Stimulated activated CD8-positive, alpha-beta memory T cell treated with anti-CD3 and anti-CD28 coated beads, Interleukin-12 subunit alpha, Interleukin-12 subunit beta, amount 100 ng/mL, for 4 hours (primary cell): ENCODE data around the gene ATIC.

Source experiments
- DNase-seq: peaks from one replicate; pipeline ENCODE4 v3.0.0-alpha.2; 2020; ENCODE audit warnings: low read depth

ATIC gene

DNA sequence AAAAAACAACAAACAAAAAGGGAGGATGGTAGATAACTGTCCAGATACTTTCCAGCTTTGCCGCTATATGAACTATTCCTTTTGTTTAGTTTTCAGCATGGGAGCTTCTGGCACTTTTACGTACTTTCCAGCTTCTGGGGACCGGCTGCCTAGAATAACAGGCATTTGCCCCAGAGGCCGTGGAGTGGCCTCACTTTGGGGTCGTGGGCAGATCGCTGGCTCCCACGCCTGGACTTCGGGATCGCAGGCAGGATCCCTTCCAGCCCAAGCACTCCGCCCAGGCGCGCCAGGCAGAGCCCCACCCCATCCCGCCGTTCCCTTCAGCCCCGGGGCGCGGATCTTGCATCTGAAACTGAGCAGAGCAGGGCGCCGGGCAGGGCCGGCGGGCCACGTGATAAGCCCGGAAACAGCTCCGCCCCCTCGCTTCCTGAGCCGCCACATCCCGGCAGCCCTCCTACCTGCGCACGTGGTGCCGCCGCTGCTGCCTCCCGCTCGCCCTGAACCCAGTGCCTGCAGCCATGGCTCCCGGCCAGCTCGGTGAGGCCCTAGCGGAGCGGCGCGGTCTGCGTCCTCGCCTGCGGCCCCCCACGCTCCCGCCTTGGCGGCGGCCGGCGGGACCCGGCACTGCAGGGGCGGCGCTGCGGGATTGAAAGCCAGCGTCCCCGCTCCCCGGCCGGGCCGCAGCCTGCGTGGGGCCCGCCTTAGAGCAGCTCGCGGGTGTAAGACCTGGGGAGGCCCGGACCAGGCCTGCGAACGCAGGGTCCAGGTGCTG lies at the start of gene ATIC:
ATIC (plus strand) TSS at position 435 of the 772 bp plus-strand sequence; CDS start at position 519, 84 bp downstream.
- peak; percentile 86 for DNase-seq

DNA sequence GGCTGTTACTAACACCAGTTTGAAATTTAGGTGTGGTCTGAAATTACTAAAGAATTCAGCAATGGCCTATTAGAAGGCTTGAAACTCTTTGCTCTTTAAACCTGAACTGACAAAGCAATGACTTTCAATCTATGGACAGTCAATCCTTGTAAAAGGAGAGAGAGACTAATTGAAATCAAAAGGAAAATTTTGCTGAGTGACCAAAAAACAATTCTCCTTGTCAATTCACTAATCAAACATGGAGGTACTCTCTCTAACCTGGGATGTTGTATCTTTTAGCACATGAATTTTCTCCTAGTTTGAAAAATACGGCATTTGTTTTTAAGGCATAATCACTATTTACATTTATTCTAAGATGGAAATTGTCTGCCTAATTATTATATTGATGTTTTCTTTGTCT lies 49.6 kb upstream of the ATIC start:
- no peak for DNase-seq

DNA sequence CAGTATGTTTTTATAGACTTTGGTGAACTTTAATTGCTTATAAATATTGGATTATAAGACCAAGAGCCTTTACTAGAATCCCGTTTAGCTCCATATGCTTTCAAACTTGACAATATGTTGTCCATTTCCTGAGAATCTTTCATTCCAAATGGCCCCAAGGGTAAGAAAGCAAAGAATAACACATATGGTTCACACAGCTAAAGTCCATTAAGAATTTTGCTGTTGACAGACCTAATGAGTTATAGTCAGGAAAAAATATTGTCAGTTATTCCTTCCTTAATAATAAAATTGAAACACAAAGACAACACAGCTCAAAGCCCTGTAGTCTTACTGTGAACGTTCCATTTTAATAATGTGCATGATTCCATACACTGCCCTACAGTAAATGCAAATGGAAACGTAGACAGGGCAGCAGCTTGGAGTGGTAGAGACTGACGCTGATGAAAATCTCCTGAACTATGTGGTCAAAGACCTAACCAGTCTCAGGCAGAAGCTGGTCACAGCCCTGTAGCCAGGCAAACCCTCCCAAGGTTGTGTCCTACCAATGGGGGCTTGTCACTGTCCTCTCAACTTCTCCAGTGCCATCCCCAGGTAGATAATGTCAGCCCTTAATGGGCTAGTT lies 49.0 kb upstream of the ATIC start:
- no peak for DNase-seq

DNA sequence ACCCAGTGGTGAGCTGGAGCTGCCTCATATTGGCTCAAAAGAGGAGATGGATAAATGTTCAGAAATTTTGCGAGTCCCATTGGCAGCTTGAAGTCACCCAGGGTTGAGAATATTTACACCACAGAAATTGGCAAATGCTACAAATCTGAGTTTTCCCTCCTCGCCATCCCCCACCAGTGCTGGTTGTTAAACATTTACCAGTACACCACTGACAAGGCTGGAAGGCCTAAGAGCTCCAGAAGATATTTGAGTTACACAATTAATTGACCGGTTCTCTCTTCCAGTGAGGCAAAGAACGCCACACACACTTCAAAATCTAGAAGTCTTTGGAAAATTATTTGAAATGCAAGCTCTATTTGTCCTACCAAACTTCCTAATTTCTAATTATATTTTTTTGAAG lies 47.5 kb upstream of the ATIC start:
- no peak for DNase-seq

DNA sequence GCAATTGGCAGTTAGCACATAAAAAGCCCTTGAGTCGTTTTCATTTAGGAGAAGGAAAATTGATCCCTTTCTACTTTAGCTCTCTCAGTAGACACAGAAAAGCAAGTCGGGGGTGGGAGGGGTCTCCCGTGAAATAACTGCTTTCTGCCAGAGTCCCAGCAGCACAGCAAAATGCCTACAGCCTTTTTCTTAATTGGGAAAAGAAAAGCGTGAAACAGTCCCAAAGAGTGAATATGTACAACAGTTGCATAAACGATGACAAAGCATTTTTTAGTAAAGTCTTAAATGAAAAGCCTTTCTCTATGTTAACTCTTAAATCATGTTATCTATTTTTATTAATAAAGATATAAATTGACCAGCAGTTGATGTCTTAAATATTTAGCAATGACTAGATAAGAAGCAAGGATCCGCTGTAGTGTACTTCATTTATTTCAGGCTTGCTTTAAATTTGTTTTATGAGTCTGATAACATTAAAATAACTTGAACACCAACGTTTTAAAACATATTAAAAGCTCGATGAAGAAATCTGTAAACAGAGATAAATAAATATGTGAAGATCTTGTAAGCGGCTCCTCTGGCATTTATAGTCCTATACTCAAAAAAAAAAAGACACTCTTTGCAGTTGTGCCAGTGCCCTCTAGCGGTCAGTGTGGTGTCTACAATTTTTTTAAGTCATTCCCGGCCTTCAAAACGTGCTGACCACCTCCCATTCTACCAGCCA lies 42.3 kb upstream of the ATIC start:
- peak; percentile 10 for DNase-seq

DNA sequence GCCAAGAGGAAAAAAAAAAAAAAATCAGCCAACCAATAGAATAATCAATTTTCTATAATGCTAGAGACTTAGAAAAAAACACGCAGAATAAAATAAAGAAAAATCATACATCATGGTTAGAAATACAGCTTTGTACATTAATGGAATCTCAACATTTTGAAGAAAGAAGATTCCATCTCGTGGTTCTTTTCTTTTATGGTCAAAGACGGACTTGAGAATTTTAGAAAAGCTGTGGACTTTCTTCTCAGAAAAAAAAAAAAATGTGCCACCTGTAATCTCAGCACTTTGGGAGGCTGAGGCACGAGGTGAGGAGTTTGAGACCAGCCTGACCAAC lies 41.8 kb upstream of the ATIC start:
- DNase-seq = no peak

DNA sequence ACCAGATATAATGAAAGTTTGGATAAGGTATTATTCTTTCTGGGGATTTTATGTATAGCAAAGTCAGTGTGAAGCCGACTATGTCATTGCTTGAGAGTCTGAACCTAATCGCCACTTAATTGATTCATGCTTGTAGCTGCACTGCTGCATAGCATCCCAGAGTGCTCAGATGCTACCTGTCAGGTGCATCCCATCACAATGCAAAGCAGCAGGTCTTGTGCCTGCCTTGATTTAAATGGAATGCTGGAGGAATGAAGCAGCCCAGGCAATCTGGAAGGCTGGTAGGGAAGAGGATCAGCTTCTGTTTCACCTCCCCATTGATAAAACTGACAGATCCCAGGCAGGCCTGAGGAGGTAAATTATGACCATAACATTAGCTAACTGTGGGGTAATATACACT lies 40.4 kb upstream of the ATIC start:
- no peak for DNase-seq

DNA sequence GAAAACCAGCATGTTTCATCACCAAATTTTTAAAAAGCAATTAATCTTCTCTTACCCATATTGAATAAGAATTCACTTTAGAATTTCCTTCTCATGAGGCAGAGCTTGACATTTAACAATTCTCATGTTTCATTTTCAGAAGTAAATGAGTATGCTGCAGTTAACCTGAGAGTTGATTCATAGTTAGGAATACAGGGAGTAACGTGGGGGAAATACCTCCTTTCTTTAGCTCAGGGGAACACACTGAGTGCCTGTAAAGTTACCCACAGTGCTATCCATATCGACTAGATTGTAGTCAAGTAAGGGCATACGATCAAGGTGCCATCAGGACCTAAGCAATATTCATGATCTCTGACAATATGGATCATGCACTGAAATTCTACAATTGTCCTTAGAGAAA lies 38.9 kb upstream of the ATIC start:
- no peak for DNase-seq

DNA sequence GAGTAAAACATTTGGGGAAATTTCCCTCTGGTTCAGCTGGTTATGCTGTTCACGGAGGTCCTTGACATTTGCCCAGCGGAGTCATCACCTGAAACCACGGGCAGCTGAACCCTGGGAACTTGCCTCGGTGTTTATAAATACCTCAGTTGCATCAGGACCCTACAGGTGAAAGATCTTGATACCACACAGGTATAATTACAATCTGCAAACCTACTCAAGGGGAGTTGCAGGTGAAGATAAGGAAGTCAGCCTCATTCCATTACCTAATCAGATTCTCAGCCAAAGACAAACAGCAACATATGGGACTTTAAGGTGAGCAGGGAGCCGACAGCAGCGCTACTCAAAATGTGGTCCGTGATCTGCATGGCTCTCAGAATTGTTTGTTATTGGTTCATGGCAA lies 37.0 kb upstream of the ATIC start:
- DNase-seq = no peak

DNA sequence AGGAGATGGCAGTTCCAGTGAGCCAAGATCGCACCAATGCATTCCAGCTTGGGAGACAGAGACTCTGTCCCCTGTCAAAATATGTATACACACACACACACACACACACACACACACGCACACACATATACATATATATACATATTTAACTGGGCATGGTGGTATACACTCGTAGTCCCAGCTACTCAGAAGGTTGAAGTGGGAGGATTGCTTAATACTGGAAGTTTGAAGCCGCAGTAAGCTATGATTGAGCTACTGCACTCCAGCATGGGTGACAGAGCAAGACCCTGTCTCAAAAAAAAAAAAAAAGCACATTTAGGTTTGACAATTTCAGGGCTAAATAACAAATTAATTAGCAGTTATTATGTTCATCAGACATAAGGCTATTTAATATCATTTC lies 36.0 kb upstream of the ATIC start:
- DNase-seq = no peak

DNA sequence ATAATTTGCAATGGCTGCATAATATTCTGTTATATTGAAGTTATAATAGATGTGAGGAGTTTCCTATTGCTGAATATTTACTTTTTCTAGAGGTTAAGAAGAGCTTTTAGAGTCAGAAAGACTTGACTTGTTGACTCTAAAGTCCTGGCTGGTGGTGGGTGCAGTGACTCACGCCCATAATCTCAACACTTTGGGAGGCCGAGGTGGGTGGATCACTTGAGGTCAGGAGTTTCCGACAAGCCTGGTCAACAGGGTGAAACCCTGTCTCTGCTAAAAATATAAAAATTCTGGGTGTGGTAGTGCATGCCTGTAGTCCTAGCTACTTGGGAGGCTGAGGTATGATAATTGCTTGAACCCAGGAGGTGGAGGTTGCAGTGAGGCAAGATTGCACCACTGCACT lies 33.9 kb upstream of the ATIC start:
- no peak for DNase-seq

DNA sequence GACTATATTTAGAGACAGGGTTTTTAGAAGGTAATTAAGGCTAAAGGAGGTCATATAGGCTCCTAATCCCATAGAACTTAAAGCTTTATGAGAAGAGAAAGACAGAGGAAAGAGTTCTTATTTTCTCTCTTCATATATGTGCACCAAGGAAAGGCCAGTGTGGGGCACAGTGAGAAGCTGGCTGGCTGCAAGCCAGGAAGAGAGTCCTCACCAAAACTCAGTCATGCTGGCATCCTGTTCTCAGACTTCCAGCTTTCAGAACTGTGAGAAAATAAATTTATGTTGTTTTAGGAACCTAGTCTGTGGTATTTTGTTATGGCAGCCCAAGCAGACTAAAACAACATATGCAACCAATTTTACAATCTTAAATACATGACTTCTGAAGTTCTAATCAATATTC lies 31.5 kb upstream of the ATIC start:
- DNase-seq = no peak

DNA sequence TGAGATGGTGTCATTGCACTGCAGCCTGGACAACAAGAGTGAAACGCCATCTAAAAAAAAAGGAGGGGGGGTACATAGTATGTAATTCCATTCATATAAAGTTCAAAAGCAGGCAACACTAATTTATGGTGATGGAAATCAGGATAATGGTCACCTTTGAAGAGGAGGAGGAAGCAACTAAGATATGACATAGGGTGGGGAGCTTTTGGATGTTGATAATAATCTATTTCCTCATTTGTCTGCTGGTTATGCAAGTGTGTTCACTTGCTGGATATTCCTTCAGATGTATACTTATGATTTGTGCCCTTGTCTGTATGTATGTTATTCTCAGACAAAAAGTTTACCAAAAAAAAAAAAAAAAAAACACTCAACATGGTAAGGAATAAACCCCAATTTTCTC lies 28.6 kb upstream of the ATIC start:
- no peak for DNase-seq

DNA sequence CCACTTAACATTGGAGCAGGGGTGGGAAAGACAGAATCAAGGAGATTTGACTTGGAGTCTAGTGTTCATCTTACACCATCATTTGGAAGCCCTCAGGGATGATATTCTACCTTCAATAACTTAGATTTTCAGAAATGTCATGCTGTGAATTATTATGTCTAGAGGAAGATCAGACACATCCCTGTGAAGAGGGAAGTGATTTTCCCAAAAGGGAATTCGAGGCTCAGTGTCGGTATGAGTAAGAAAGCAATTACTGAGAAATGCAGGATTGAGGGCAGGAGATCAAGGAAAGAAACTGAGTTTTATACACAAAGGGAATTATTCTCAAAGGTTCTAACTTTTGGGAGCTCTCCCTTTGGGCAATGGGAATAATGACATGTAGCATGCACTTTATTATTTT lies 25.6 kb upstream of the ATIC start:
- no peak for DNase-seq

DNA sequence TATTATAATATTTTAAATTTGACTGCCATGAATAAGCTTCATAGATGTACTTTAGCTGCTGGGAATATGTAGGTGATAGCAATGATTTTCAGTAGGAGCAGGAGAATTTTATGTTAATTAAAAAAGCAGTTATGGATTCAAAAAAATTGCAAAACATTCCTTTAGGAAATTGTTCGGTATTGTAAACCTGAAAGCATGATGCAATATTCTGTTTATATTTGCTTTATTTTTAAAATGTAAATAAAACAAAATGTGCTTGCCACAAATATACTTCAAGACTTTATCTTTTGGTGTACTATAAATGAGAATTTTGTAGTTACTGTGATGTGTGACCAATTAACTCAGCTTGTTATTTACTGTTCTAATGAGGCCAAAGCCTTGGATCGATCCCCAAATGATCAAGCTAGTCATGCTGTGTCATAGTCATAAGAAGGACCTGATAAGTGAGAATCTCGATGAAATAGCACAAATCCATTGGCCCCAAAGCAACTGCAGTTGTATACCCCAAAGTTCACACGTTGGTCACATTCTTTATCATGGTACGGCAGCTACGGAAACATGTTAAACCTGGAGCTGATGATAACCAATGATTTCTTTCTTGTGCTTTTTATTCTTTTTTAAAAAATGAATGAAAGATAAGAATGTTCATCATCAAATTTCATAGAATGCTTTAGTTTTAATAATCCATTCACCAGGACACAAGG lies 23.6 kb upstream of the ATIC start:
- DNase-seq = no peak

DNA sequence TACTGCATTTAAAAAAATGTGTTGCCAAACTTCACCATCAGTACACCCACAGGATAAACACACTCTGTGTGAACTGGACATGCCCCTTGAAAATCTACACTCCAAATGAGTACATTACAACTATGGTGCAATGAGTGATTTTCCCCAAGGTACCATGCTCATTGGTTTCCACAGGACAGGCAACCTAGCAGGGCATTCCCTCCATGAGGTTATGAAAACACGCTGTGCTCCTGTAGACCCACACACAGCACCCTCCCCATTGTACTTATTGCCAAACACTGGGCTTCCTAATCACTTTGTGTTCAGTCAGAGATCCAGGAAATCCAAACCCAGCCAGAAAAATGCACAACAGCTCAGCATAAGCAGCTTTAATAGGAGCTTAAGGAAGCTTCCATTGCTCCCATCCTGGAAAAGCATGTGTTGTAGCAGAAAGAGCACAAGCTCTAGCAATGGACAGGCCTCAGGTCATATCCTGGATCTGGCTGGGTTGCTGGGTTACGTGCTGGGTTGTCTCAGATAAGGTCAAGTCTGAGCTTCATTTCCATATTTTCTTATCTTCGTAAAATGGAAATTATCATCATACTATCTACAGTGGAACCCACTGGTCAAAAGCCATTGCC lies 20.8 kb upstream of the ATIC start:
- DNase-seq = no peak

DNA sequence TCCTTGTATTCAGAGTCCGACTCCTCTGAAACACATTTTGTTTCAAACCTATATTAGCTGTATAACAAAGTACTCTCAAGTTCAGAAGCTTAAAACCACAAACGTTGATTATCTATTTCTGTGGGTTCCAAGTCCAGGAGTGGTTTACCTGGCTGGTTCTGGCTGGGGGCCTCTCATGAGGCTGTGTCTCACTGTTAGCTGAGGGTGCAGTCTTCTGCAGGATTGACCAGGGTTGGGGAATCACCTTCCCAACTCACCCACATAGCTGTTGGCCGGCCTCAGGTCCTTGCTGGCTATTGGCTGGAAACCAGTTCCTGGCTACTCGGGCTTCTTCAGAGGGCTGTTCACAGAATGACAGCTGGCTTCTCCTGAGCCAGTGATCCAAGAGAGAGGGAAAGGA lies 18.0 kb upstream of the ATIC start:
- no peak for DNase-seq

DNA sequence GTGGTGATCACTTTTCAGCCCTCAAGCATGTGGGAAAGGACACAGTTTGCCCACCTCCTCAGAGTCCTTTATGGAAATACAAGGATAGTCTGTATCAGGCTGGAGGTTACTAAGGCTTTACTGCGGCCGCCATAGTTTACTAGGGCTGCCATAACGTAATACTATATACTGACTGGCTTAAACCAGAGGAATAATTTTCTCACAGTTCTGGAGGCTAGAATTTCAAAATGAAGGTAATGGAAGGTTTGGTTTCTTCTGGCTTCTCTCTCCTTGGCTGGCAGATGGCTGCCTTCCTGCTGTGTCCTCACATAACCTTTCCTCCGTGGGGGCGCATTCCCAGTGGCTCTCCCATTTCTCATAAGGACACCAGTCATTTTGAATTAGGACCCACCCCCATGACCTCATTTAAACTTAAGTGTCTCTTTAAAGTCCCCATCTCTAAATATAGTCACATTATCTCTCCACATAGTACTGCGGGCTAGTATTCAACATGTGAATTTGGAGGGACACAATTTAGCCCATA lies 12.5 kb upstream of the ATIC start:
- DNase-seq = no peak

DNA sequence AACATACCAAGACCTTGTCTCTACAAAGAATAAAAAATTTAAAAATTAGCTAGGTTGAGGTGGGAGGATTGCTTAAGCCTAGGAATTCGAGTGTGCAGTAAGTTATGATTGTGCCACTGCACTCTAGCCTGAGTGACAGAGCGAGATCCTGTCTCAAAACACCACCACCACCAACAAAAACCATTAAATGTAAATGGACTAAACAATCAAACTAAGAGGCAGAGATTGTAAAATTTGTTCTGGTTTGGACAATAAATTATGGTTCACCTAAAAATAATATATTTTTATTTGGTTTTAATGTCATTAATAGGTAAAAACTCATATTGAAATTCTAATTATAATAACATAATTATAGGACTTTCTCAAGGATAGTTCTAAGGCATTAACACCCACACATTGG lies 9.9 kb upstream of the ATIC start:
- no peak for DNase-seq

DNA sequence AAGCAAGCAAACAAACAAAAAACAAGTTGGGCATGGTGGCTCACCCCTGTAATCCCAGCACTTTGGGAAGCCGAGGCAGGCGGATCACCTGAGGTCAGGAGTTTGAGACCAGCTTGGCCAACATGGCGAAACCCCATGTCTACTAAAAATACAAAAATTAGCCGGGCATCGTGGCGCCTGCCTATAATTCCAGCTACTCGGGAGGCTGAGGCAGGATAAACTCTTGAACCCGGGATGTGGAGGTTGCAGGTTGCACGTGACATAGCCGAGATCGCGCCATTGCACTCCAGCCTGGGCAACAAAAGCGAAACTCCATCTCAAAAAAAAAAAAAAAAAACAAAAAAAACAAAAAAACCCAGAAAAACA lies 617 bp upstream of the ATIC start:
- peak; percentile 4 for DNase-seq

DNA sequence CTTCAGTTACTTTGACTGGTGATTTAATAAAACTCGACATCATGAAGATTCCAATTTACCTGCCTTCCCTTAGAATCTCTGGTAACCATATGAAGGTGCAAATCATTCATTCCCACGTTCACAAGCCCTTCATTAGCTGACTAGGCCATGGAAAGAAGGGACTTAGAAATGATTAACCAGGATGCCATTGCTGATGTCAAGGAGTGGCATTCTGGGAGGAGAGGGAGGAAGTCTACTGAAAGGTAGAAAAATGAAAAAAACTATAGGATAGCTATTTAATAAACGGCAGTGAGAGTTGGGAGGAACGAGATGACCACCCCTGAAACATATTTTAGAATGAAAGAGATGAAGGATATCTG lies 1.4 kb downstream of the ATIC start:
- DNase-seq = no peak

DNA sequence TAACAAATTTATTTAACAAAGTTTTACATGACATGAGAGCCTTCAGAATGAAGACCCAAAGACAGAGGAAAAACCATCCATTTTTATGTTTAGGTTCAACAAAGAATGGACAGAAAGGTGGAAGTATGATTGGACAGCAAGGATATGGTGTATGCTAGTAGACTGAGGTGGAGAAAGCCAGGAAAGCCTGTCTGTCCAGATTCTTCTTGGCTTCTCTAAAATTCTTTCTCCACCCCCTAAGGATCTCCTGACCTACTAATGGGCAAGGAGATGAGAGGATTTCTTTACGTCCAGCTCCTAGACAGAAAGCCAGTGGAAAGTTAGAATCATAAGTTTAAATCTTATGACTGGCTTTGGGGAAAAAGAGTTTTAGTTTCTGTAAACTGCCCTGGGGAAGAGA lies 3.0 kb downstream of the ATIC start:
- DNase-seq = no peak
